G401.6 (cell line): ENCODE data around the gene CYSLTR2.

Source experiments
- FAIRE-seq: peaks from 2 replicates; lab custom pipeline; 2012; peaks lifted over from hg19 to GRCh38; lab: Jason Lieb, UNC

The CYSLTR2 gene

GRCh38 chr13:48746821-48747220, 93.1 kb downstream of the CYSLTR2 start:
- no peak for FAIRE-seq

GRCh38 chr13:48748681-48749080, 95.0 kb downstream of the CYSLTR2 start:
- FAIRE-seq: no peak

GRCh38 chr13:48749144-48749543, 95.4 kb downstream of the CYSLTR2 start:
- FAIRE-seq: no peak

- FAIRE-seq: no peak
Measured at GRCh38 chr13:48749699-48750473, 96.2 kb downstream of the CYSLTR2 start.

- no peak for FAIRE-seq
Measured at GRCh38 chr13:48750588-48751383, 97.1 kb downstream of the CYSLTR2 start.

- FAIRE-seq: no peak
Measured at GRCh38 chr13:48760626-48761025, 106.9 kb downstream of the CYSLTR2 start.
